Activated CD8-positive, alpha-beta T cell treated with anti-CD3 and anti-CD28 coated beads for 36 hours (primary cell): Measurements from ENCODE around the gene SPATS2L. TPM values are rescaled to one million over a fixed set of nuclear protein-coding genes. Genes with fewer than 3 reads are reported as not detected.
A peak's percentile ranks its signal among the peaks of the same experiment; 100 is the strongest.

ENCODE experiments used
- ATAC-seq: fragments of 200-7000 bp; cut with Tn5 transposase; one replicate; pipeline ENCODE4 v1.10.0; 2021; ENCODE audit warnings: mild to moderate bottlenecking, moderate library complexity
- CTCF ChIA-PET: fragments of 350-600 bp; sonication (Branson Sonifier 250); formaldehyde crosslinking; loops from one replicate; lab custom pipeline; 2021; ENCODE audit warnings: antibody characterized with exemption; lab: Charles Lee
- POLR2A ChIA-PET: fragments of 350-600 bp; sonication (Branson Sonifier 250); formaldehyde crosslinking; loops from one replicate; lab custom pipeline; 2021; ENCODE audit warnings: antibody characterized with exemption; lab: Charles Lee
- DNase-seq: peaks from one replicate; pipeline ENCODE4 v3.0.0-alpha.2; 2020
- H3K27ac Mint-ChIP-seq: one replicate; pipeline ENCODE4 v1.8.0; 2021; ENCODE audit warnings: mild to moderate bottlenecking, mixed read lengths
- H3K27me3 Mint-ChIP-seq: one replicate; pipeline ENCODE4 v1.8.0; 2021; ENCODE audit warnings: mixed read lengths
- H3K36me3 Mint-ChIP-seq: one replicate; pipeline ENCODE4 v1.8.0; 2021; ENCODE audit warnings: low read depth, mixed read lengths
- H3K4me1 Mint-ChIP-seq: one replicate; pipeline ENCODE4 v1.8.0; 2021; ENCODE audit warnings: low read depth, mixed read lengths
- H3K4me3 Mint-ChIP-seq: one replicate; pipeline ENCODE4 v1.8.0; 2021; ENCODE audit warnings: mild to moderate bottlenecking, moderate library complexity, mixed read lengths
- H3K9me3 Mint-ChIP-seq: one replicate; pipeline ENCODE4 v1.8.0; 2021; ENCODE audit warnings: mixed read lengths
- intact Hi-C: fragments of 100-400 bp; cut with micrococcal nuclease; formaldehyde crosslinking; loops from one replicate; pipeline ENCODE4 v1.10.0; 2022
- total RNA-seq, 2 experiments: library from RNA; stranded (reverse); gene quantifications; one replicate each; pipeline ENCODE4 v1.2.3, GENCODE V29; 2021
- TF ChIP-seq, protein P1 (sequence below): fragments of 200-600 bp; IDR thresholded peaks from one replicate; pipeline ENCODE4 v1.8.0; 2022; ENCODE audit warnings: antibody characterized with exemption, mild to moderate bottlenecking

Gene SPATS2L
- total RNA-seq, 2 experiments from 2014 or later: 5.7 to 9.0 TPM

DNA sequence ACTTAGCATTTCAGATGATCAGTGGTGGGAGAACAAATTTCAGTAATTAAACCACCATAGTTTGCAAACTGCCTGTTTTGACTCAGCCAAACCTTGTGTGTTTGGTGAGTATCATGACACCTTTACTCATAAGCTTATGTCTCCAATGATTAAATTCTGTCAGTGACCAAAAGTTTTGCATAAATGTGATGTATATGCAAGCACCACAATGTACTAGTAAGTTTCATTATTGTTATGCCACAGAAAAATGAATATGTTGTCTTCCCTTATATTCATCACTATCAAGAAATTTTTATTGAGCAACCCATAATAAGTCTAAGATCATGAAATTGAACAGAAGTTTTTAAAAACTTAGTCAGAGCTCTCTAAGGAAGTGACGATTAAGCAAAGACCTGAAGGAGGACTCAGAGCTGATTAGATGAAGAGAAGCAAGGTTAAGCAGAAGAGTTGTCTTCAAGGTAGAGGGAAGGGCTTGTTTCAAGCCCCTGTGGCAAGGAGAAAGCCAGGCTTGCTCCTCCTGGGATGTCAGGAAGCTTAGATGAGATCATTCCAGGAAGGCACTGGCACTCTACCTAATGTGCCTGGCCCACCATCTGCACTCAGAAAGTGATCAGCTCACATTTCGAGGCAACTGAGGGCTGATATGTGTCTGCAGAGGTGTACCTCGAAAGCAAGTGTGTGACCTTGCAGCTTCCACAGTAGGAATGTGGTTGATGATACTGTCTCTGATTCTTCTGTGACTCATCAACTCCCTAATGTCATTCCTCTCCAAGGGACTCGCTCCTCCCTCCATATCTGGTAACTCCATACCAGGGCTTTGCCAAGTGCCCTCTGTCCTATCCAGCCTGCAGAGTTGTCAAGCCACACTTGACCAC lies 148.7 kb downstream of the SPATS2L start:
- peak overlapping the region; percentile 17 for H3K27ac Mint-ChIP-seq
- intact Hi-C loops: no loop called here
- H3K36me3 Mint-ChIP-seq: no peaks in the 10 kb centered on the region
- no peaks in the 10 kb centered on the region for H3K27me3 Mint-ChIP-seq
- DNase-seq: peak; percentile 33
- ChIA-PET CTCF (interaction anchor here (0.6 to 4.0 kb wide), 7 partner anchors 10 to 469 kb away, joined by 3 to 17 read pairs (median 5); no protein-coding TSS in a partner anchor), POLR2A (interaction anchor here (0.6 to 0.9 kb wide), 3 partner anchors 12 to 25 kb away, joined by 3 read pairs; no protein-coding TSS in a partner anchor)
- H3K4me3 Mint-ChIP-seq: no peak overlapping the region
- TF ChIP-seq, protein P1, sequence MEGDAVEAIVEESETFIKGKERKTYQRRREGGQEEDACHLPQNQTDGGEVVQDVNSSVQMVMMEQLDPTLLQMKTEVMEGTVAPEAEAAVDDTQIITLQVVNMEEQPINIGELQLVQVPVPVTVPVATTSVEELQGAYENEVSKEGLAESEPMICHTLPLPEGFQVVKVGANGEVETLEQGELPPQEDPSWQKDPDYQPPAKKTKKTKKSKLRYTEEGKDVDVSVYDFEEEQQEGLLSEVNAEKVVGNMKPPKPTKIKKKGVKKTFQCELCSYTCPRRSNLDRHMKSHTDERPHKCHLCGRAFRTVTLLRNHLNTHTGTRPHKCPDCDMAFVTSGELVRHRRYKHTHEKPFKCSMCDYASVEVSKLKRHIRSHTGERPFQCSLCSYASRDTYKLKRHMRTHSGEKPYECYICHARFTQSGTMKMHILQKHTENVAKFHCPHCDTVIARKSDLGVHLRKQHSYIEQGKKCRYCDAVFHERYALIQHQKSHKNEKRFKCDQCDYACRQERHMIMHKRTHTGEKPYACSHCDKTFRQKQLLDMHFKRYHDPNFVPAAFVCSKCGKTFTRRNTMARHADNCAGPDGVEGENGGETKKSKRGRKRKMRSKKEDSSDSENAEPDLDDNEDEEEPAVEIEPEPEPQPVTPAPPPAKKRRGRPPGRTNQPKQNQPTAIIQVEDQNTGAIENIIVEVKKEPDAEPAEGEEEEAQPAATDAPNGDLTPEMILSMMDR: no peak
- H3K9me3 Mint-ChIP-seq: no peaks in the 10 kb centered on the region
- H3K4me1 Mint-ChIP-seq: peaks cover 12% of the 10 kb centered on the region
- peak; percentile 85 for ATAC-seq

DNA sequence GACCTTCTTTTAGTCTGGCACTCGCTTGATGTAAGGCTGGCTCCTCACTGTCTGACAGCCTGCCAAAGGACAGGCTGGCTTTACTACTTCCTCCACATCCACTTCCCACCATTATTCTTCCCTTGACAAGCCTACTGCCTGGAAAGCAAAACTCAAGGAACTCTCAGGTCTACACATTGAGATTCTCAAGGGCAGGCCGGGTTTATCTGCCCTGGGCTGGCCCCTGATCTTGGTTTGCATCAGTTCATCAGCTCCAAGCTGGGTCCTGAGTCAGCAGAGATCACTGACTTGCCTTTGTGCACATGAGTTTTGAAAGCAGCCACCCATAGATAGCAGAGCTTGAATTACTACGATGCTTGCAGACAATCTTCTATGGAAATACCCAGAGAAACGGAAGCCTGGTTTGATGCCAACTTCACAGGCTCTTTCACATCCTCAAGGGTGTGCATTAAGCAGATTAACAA lies 149.5 kb downstream of the SPATS2L start:
- H3K9me3 Mint-ChIP-seq: no peaks in the 10 kb centered on the region
- H3K36me3 Mint-ChIP-seq: no peaks in the 10 kb centered on the region
- POLR2A ChIA-PET: no interaction called here
- TF ChIP-seq, protein P1: no peak
- no peak overlapping the region for H3K4me3 Mint-ChIP-seq
- peaks cover 12% of the 10 kb centered on the region for H3K4me1 Mint-ChIP-seq
- CTCF ChIA-PET: interaction anchor here (1.1 to 4.0 kb wide), 4 partner anchors 12 to 470 kb away, joined by 3 to 17 read pairs (median 4); no protein-coding TSS in a partner anchor
- peak overlapping the region; percentile 8 for H3K27ac Mint-ChIP-seq
- peak; percentile 33 for DNase-seq
- no peaks in the 10 kb centered on the region for H3K27me3 Mint-ChIP-seq
- ATAC-seq: peak; percentile 54
- intact Hi-C loops: no loop called here

DNA sequence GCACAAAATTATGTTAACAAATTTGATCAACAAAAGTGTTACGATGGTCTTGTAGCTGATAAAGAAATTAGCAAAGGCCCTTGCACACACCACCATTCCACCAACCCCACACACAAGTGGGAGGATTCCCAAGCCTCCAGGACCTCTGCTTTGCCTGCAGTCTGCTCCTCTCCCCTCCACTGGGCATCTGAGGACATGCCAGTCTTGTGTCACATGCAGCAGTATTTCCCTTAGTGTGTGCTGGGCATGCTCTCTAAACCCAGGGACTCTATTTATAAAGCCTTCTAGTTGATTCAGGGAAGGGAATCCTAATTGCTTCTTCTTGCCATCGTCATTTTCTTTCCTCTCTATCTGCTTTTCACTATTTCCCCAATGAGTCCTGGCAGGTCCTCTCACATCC lies 150.1 kb downstream of the SPATS2L start:
- Mint-ChIP-seq H3K27ac (no peak overlapping the region), H3K36me3 (no peaks in the 10 kb centered on the region), H3K9me3 (no peaks in the 10 kb centered on the region), H3K4me3 (no peak overlapping the region), H3K4me1 (peaks cover 12% of the 10 kb centered on the region), H3K27me3 (no peaks in the 10 kb centered on the region)
- ChIA-PET CTCF (interaction anchor here (1.1 to 4.0 kb wide), 3 partner anchors 11 to 471 kb away, joined by 3 to 17 read pairs (median 5); no protein-coding TSS in a partner anchor), POLR2A (interaction anchor here (0.9 kb wide), 1 partner anchor 10 kb away, joined by 4 read pairs; no protein-coding TSS in a partner anchor)
- intact Hi-C loops: no loop called here
- TF ChIP-seq, protein P1: no peak
- ATAC-seq (no peak), DNase-seq (no peak)

DNA sequence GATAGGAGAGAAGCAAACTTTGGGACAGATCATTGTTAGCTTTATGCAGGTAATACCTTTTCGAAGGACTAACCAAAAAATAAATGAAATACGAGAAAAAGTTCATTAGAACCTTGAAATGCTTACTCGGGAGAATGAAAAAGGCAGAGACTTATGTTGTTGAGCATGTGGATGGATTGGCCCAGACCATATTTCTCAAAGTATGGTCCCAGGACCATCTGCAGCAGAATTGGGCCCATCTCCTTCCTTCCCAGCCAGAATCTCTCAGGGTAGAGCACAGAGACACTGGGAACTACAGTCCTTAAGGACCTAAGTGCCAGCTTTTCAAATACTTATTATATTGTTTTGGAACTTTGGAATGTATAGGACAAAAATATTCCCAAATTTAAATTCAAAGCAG lies 152.6 kb downstream of the SPATS2L start:
- no peak for DNase-seq
- Mint-ChIP-seq H3K4me1 (peaks cover 21% of the 10 kb centered on the region), H3K4me3 (no peak overlapping the region), H3K27ac (no peak overlapping the region), H3K36me3 (no peaks in the 10 kb centered on the region), H3K27me3 (no peaks in the 10 kb centered on the region), H3K9me3 (no peaks in the 10 kb centered on the region)
- CTCF ChIA-PET: no interaction called here
- TF ChIP-seq, protein P1: no peak
- ATAC-seq: no peak
- POLR2A ChIA-PET: no interaction called here
- intact Hi-C loops: no loop called here
